Suprapubic skin (tissue), 4 donors: ENCODE data around the gene SLC25A47.
A peak's percentile ranks its signal among the peaks of the same experiment; 100 is the strongest.

Experiments
- EP300 ChIP-seq: sonication (generic); formaldehyde crosslinking; IDR thresholded peaks from one replicate; pipeline ENCODE4 v1.6.1; 2017; ENCODE audit warnings: antibody characterized with exemption
- POLR2A ChIP-seq, 2 donors: fragments of 450-650 bp; IDR thresholded peaks; one replicate each; pipeline ENCODE4 v1.6.1; 2017; ENCODE audit warnings: antibody characterized with exemption in 2 of 2, mild to moderate bottlenecking in 2 of 2, moderate library complexity in 2 of 2
- POLR2AphosphoS5 ChIP-seq, 3 donors: sonication (generic); formaldehyde crosslinking; IDR thresholded peaks; one replicate each; pipeline ENCODE4 v1.6.1; 2017; ENCODE audit warnings: antibody characterized with exemption in 3 of 3
- TF ChIP-seq, protein P1 (sequence below), 2 donors: fragments of 200-600 bp in 1 of 2; fragments of 450-650 bp in 1 of 2; sonication (generic) in 1 of 2; IDR thresholded peaks; one replicate each; pipeline ENCODE4 v1.5.1; 2016 to 2019; ENCODE audit warnings: antibody characterized with exemption in 2 of 2, mild to moderate bottlenecking in 1 of 2, moderate library complexity in 1 of 2

DNA sequence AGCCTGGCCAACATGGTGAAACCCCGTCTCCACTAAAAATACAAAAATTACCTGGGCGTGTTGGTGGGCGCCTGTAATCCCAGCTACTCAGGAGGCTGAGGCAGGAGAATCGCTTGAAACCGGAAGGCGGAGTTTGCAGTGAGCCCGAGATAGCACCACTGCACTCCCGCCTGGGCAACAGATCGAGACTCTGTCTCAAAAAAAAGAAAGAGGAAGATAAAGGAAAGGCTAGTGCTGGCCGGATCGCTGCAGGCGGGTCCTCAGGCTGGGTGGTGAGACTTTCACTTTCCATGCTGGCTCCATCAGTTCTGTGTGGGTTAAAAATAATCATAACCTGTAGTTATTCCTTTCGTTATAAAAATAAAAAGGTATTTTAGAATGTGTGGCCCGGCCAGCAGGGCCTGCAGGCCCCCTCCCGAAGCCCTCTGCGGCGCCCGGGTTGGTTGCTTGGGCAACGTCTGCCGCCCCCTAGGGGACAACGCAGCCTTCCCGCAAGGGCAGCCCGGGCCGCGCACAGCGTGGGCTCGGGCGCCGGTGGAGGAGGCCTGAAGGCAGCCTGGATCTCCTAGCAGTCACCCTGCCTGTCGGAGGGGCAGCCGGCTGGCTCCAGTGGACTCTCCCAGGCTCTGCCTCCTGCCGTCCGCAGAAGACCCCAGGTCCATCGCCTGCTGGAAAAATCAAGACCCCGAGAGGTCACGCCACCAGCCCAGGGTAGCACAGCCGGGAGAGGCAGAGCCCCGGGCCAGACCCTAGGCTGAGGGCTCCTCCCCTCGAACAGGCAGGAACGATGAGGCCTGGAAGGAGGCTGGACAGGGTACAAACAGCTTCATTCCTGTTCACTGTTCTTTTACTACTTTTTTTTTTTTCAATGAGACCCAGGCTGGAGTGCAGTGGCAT, 5.0 kb upstream of the SLC25A47 start:
- TF ChIP-seq, protein P1, sequence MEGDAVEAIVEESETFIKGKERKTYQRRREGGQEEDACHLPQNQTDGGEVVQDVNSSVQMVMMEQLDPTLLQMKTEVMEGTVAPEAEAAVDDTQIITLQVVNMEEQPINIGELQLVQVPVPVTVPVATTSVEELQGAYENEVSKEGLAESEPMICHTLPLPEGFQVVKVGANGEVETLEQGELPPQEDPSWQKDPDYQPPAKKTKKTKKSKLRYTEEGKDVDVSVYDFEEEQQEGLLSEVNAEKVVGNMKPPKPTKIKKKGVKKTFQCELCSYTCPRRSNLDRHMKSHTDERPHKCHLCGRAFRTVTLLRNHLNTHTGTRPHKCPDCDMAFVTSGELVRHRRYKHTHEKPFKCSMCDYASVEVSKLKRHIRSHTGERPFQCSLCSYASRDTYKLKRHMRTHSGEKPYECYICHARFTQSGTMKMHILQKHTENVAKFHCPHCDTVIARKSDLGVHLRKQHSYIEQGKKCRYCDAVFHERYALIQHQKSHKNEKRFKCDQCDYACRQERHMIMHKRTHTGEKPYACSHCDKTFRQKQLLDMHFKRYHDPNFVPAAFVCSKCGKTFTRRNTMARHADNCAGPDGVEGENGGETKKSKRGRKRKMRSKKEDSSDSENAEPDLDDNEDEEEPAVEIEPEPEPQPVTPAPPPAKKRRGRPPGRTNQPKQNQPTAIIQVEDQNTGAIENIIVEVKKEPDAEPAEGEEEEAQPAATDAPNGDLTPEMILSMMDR (IDR thresholded peaks at IDR 0.05), result peak; percentile 28 to 85
- TF ChIP-seq POLR2A (IDR thresholded peaks at IDR 0.05) (no peak), POLR2AphosphoS5 (IDR thresholded peaks at IDR 0.05) (no peak), EP300 (no peak)
